AG08395 (cell line): ENCODE data around the gene SLC25A27.

Experiments
- DNase-seq: peaks from one replicate; pipeline ENCODE4 v3.0.0; 2012; ENCODE audit warnings: mixed read lengths, low spot score

The SLC25A27 gene

DNA sequence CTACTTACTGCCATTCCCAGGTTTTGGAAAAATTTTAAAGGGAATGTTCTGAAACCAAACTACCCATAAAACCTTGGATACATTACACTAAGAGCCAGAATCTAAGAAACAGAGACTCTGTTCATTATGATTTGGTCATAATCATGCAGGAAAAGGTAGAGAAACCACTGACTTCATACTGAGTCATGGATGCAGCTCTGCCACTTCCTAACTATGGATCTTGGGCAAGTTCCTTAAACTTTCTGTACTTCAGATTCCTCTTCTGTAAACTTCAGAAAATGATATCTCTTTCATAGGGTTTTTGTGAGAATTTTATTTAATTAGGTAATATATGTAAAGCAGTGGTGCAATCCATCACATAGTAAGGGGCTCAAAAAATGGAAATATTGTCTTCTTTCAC, 62.4 kb downstream of the SLC25A27 start:
- DNase-seq, result no peak

DNA sequence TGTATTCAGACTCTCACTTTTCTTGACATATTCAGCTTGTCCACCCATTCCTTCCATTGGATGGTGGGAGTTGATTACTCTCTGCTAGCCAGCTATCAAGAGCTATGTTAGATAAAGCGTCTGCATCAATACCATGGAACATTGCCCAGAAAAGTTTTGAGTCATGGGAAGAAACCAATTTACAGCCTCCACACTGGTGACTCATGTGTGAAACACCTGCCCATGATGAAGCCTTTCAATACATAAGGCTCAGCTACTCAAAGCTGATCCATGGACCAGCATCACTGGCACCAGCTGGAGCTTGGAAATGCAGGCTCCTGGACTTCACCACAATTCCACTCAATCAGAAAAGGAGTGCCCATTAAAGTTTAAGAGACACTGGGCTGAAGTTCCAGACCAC, 66.3 kb downstream of the SLC25A27 start:
- no peak for DNase-seq

DNA sequence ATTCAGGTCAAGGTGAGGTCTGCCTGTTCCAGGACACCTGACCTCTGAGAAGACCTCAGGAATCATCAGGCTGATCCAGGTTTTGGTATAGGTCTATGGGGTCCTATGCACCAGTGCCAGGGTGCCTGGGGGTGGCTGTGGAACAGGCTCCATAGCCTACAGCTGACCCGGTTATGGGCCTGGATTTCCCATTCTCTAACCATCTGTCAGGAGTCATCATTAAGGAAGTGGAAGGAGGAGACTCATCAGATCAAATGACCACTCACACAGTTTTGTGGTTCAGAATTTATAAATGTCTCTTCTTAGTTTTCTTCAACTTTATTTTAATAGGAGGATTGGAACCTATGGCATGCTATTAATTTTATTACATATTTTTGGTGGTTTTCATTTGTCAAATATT, 67.6 kb downstream of the SLC25A27 start:
- DNase-seq, result no peak
